NCI-H460 (cell line): ENCODE data around the gene UBASH3B. TPM values are rescaled to one million over a fixed set of nuclear protein-coding genes. Genes with fewer than 3 reads are reported as not detected.

Source experiments
- DNase-seq: peaks from one replicate; pipeline ENCODE4 v3.0.0-alpha.2; 2016; ENCODE audit warnings: low read depth; ENCODE audit errors: extremely low read depth
- total RNA-seq: library from RNA; depleted of rRNA; stranded (reverse); fragments of >200 nt; shearing (Covaris generic); gene quantifications from 2 replicates; pipeline ENCODE4 v1.2.3, GENCODE V29; 2014

The UBASH3B gene
- total RNA-seq, 1 experiment from 2014 or later, result 10.1 TPM

- no peak for DNase-seq
Measured at GRCh38 chr11:122673701-122674100, 18.2 kb downstream of the UBASH3B start.

GRCh38 chr11:122676638-122677037, 21.1 kb downstream of the UBASH3B start:
- DNase-seq, result no peak

GRCh38 chr11:122677256-122677655, 21.7 kb downstream of the UBASH3B start:
- DNase-seq, result no peak

GRCh38 chr11:122678406-122678805, 22.9 kb downstream of the UBASH3B start:
- DNase-seq, result no peak

GRCh38 chr11:122679466-122679865, 23.9 kb downstream of the UBASH3B start:
- no peak for DNase-seq

GRCh38 chr11:122681070-122681469, 25.5 kb downstream of the UBASH3B start:
- DNase-seq, result no peak

- DNase-seq, result no peak
Measured at GRCh38 chr11:122681735-122682134, 26.2 kb downstream of the UBASH3B start.

GRCh38 chr11:122682464-122682863, 26.9 kb downstream of the UBASH3B start:
- DNase-seq, result no peak

- DNase-seq, result no peak
Measured at GRCh38 chr11:122685041-122685440, 29.5 kb downstream of the UBASH3B start.

- DNase-seq, result no peak
Measured at GRCh38 chr11:122686111-122686510, 30.6 kb downstream of the UBASH3B start.

- no peak for DNase-seq
Measured at GRCh38 chr11:122690384-122690783, 34.9 kb downstream of the UBASH3B start.

GRCh38 chr11:122690801-122691548, 35.5 kb downstream of the UBASH3B start:
- DNase-seq, result no peak

GRCh38 chr11:122691549-122692150, 36.1 kb downstream of the UBASH3B start:
- no peak for DNase-seq

- DNase-seq, result no peak
Measured at GRCh38 chr11:122692444-122692843, 36.9 kb downstream of the UBASH3B start.

GRCh38 chr11:122695076-122695615, 39.6 kb downstream of the UBASH3B start:
- no peak for DNase-seq

GRCh38 chr11:122696662-122697061, 41.1 kb downstream of the UBASH3B start:
- DNase-seq, result no peak

- DNase-seq, result peak; percentile 8
Measured at GRCh38 chr11:122697636-122698167, 42.2 kb downstream of the UBASH3B start.

- DNase-seq, result no peak
Measured at GRCh38 chr11:122698392-122698791, 42.9 kb downstream of the UBASH3B start.

- DNase-seq, result no peak
Measured at GRCh38 chr11:122700666-122701065, 45.1 kb downstream of the UBASH3B start.

- DNase-seq, result no peak
Measured at GRCh38 chr11:122701143-122701542, 45.6 kb downstream of the UBASH3B start.

GRCh38 chr11:122703541-122704272, 48.2 kb downstream of the UBASH3B start:
- no peak for DNase-seq
